NT2/D1 (cell line): ENCODE measurements around the gene RPH3AL.

ENCODE experiments used
- SUZ12 ChIP-seq: IDR thresholded peaks from 2 replicates; pipeline ENCODE4 v1.6.1; 2011; ENCODE audit not compliant: insufficient read length, insufficient read depth; ENCODE audit errors: extremely low read depth
- YY1 ChIP-seq: IDR thresholded peaks from 2 replicates; pipeline ENCODE4 v1.6.1; 2011; ENCODE audit not compliant: insufficient read length, insufficient read depth

GRCh38 chr17:180381-181244, 172.0 kb downstream of the RPH3AL start:
- TF ChIP-seq SUZ12 = no peak
- no peak for TF ChIP-seq YY1
